ENCODE measurements around the gene CARD19. TPM values are rescaled to one million over a fixed set of nuclear protein-coding genes. Genes with fewer than 3 reads are reported as not detected.

CARD19 gene
- total and polyA plus RNA-seq, 9 of the 15 experiments (the other 6 are each of a cell fraction or from before 2014, with no cell fraction given): 0.90 to 34.9 (median 14.6) TPM

GRCh38 chr9:93159601-93160471 is 63.8 kb downstream of the CARD19 start (continued):
- TF ChIP-seq ARID2 (IDR thresholded peaks at IDR 0.05) (peak; percentile 68; the same call in 1 of the 2 replicates), BCOR (IDR thresholded peaks at IDR 0.05) (no peak), ZNF584 (CRISPR knock-in tag; IDR thresholded peaks at IDR 0.05; ENCODE audit: low read depth) (no peak), ZNF507 (tag; conservative IDR thresholded peaks at IDR 0.05) (no peak), NFE2L1 (tag; IDR thresholded peaks at IDR 0.05; ENCODE audit: borderline replicate concordance, low read depth) (no peak), E2F5 (CRISPR knock-in tag; IDR thresholded peaks at IDR 0.05) (no peak), NCOA2 (IDR thresholded peaks at IDR 0.05; ENCODE audit: partially characterized antibody in 2 of 2) (no peak), NFRKB (IDR thresholded peaks at IDR 0.05; ENCODE audit: low read depth) (no peak), RREB1 (CRISPR knock-in tag; IDR thresholded peaks at IDR 0.05) (no peak), THAP12 (CRISPR knock-in tag; IDR thresholded peaks at IDR 0.05) (no peak)
- TF ChIP-seq, protein P1, sequence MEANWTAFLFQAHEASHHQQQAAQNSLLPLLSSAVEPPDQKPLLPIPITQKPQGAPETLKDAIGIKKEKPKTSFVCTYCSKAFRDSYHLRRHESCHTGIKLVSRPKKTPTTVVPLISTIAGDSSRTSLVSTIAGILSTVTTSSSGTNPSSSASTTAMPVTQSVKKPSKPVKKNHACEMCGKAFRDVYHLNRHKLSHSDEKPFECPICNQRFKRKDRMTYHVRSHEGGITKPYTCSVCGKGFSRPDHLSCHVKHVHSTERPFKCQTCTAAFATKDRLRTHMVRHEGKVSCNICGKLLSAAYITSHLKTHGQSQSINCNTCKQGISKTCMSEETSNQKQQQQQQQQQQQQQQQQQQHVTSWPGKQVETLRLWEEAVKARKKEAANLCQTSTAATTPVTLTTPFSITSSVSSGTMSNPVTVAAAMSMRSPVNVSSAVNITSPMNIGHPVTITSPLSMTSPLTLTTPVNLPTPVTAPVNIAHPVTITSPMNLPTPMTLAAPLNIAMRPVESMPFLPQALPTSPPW (CRISPR knock-in tag; IDR thresholded peaks at IDR 0.05): peak; percentile 94
- TF ChIP-seq, protein P2, sequence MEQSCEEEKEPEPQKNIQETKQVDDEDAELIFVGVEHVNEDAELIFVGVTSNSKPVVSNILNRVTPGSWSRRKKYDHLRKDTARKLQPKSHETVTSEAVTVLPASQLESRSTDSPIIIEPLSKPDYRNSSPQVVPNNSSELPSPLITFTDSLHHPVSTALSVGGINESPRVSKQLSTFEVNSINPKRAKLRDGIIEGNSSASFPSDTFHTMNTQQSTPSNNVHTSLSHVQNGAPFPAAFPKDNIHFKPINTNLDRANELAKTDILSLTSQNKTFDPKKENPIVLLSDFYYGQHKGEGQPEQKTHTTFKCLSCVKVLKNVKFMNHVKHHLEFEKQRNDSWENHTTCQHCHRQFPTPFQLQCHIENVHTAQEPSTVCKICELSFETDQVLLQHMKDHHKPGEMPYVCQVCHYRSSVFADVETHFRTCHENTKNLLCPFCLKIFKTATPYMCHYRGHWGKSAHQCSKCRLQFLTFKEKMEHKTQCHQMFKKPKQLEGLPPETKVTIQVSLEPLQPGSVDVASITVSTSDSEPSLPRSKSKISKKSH (CRISPR knock-in tag; IDR thresholded peaks at IDR 0.05): no peak

Measured in K562 (cell line).